Keratinocyte (primary cell): ENCODE data around the gene ADM5. TPM values are rescaled to one million over a fixed set of nuclear protein-coding genes. Genes with fewer than 3 reads are reported as not detected.

Experiments
- DNase-seq: peaks from one replicate; pipeline ENCODE4 v3.0.0-alpha.2; 2011; ENCODE audit warnings: low read depth, missing footprints, low spot score
- FAIRE-seq: peaks from 2 replicates; lab custom pipeline; 2011; peaks lifted over from hg19 to GRCh38; lab: Jason Lieb, UNC
- H2AFZ ChIP-seq: 2 replicates; pipeline ENCODE4 v1.6.0; 2012; ENCODE audit warnings: low read length, control low read depth, inconsistent platforms; ENCODE audit not compliant: control insufficient read depth
- H3K27ac ChIP-seq: 2 replicates; pipeline ENCODE4 v1.5.1; 2011; ENCODE audit warnings: low read length; ENCODE audit not compliant: control insufficient read depth, insufficient read depth
- H3K27me3 ChIP-seq: 3 replicates; pipeline ENCODE4 v1.6.0; 2011; ENCODE audit warnings: low read length; ENCODE audit not compliant: control insufficient read depth, insufficient read depth; ENCODE audit errors: extremely low read depth
- H3K36me3 ChIP-seq, 2 experiments: 2 replicates in 1 of 2; 3 replicates in 1 of 2; pipeline ENCODE4 v1.5.1; 2011; ENCODE audit warnings: low read length in 2 of 2, mild to moderate bottlenecking in 1 of 2; ENCODE audit not compliant: control insufficient read depth in 2 of 2, insufficient read depth in 2 of 2; ENCODE audit errors: extremely low read depth in 1 of 2
- H3K4me1 ChIP-seq: 3 replicates; pipeline ENCODE4 v1.5.1; 2011; ENCODE audit warnings: low read length; ENCODE audit not compliant: control insufficient read depth, insufficient read depth; ENCODE audit errors: extremely low read depth
- H3K4me2 ChIP-seq: 3 replicates; pipeline ENCODE4 v1.6.0; 2011; ENCODE audit warnings: low read depth, low read length; ENCODE audit not compliant: control insufficient read depth, insufficient read depth; ENCODE audit errors: extremely low read depth
- H3K4me3 ChIP-seq, 3 experiments: fragments of 200-600 bp in 1 of 3; sonication (generic) in 1 of 3; 2 replicates in 2 of 3; 3 replicates in 1 of 3; pipeline ENCODE4 v1.5.1; 2011 to 2016; ENCODE audit warnings: low read length in 3 of 3, mild to moderate bottlenecking in 3 of 3, control low read depth in 2 of 3, inconsistent platforms in 1 of 3, low read depth in 1 of 3, mixed read lengths in 1 of 3, mixed run types in 1 of 3, moderate library complexity in 1 of 3; ENCODE audit not compliant: control insufficient read depth in 2 of 3, insufficient read depth in 2 of 3; ENCODE audit errors: extremely low read depth in 1 of 3
- H3K79me2 ChIP-seq: 2 replicates; pipeline ENCODE4 v1.6.0; 2012; ENCODE audit warnings: low read length; ENCODE audit not compliant: control insufficient read depth, insufficient read depth
- H3K9ac ChIP-seq: 3 replicates; pipeline ENCODE4 v1.6.0; 2011; ENCODE audit warnings: low read length; ENCODE audit not compliant: control insufficient read depth, insufficient read depth; ENCODE audit errors: extremely low read depth
- H3K9me1 ChIP-seq: 3 replicates; pipeline ENCODE4 v1.6.0; 2011; ENCODE audit warnings: low read length; ENCODE audit not compliant: control insufficient read depth, insufficient read depth; ENCODE audit errors: extremely low read depth
- H3K9me3 ChIP-seq: 2 replicates; pipeline ENCODE4 v1.5.1; 2012; ENCODE audit warnings: low read depth, low read length; ENCODE audit not compliant: control insufficient read depth
- H4K20me1 ChIP-seq: 3 replicates; pipeline ENCODE4 v1.6.0; 2011; ENCODE audit warnings: low read length; ENCODE audit not compliant: control insufficient read depth, insufficient read depth; ENCODE audit errors: extremely low read depth
- EZH2 ChIP-seq: IDR thresholded peaks from one replicate; pipeline ENCODE4 v1.6.1; 2012; ENCODE audit warnings: inconsistent platforms, mild to moderate bottlenecking, low read length, moderate library complexity
- dilution Hi-C: fragments of 300-500 bp; cut with MboI; formaldehyde crosslinking; loops from one replicate; pipeline ENCODE4 v1.7.0; 2020; ENCODE audit warnings: low sequenced_read_pairs; ENCODE audit not compliant: extremely low pct_ligation_motif_present
- polyA plus RNA-seq, 5 experiments: library from polyadenylated mRNA; depleted of rRNA in 3 of 5; stranded (reverse) in 3 of 5; stranded (forward) in 1 of 5; unstranded in 1 of 5; fragments of >200 nt; gene quantifications; 1 replicate in 1 of 5; 2 replicates in 3 of 5; 3 replicates in 1 of 5; pipeline versions ENCODE4 v1.2.1 to v1.2.3, GENCODE V29; 2011 to 2012; ENCODE audit warnings: missing spikeins in 2 of 5, low read depth in 1 of 5, low replicate concordance in 1 of 5
- TF ChIP-seq, protein P1 (sequence below), 3 experiments: IDR thresholded peaks in 1 of 3; conservative IDR thresholded peaks in 1 of 3; optimal IDR thresholded peaks in 1 of 3; 2 replicates in 2 of 3; 3 replicates in 1 of 3; pipeline versions ENCODE3 to v1.5.1; 2011; ENCODE audit warnings: low read length in 3 of 3, mild to moderate bottlenecking in 3 of 3, moderate library complexity in 2 of 3, control low read depth in 1 of 3, inconsistent platforms in 1 of 3; ENCODE audit not compliant: insufficient read depth in 2 of 3; ENCODE audit errors: extremely low read depth in 1 of 3

Gene ADM5
- polyA plus RNA-seq, 1 donor (not counting 4 experiments of a cell fraction or from before 2014, with no cell fraction given), result 0.73 TPM

GRCh38 chr19:49727217-49728030 lies 38.0 kb downstream of the ADM5 start:
- Histone ChIP-seq H3K4me1 (peaks cover 2% of the 10 kb centered on the region), H4K20me1 (no peaks in the 10 kb centered on the region), H3K36me3 (no peaks in the 10 kb centered on the region), H3K4me3 (no peak overlapping the region), H3K79me2 (no peaks in the 10 kb centered on the region), H3K27ac (no peak overlapping the region), H3K9me3 (no peaks in the 10 kb centered on the region), H3K9me1 (no peaks in the 10 kb centered on the region), H3K9ac (no peak overlapping the region), H3K27me3 (no peaks in the 10 kb centered on the region), H2AFZ (no peak overlapping the region), H3K4me2 (no peak overlapping the region)
- FAIRE-seq (no peak), DNase-seq (no peak)
- TF ChIP-seq, protein P1, sequence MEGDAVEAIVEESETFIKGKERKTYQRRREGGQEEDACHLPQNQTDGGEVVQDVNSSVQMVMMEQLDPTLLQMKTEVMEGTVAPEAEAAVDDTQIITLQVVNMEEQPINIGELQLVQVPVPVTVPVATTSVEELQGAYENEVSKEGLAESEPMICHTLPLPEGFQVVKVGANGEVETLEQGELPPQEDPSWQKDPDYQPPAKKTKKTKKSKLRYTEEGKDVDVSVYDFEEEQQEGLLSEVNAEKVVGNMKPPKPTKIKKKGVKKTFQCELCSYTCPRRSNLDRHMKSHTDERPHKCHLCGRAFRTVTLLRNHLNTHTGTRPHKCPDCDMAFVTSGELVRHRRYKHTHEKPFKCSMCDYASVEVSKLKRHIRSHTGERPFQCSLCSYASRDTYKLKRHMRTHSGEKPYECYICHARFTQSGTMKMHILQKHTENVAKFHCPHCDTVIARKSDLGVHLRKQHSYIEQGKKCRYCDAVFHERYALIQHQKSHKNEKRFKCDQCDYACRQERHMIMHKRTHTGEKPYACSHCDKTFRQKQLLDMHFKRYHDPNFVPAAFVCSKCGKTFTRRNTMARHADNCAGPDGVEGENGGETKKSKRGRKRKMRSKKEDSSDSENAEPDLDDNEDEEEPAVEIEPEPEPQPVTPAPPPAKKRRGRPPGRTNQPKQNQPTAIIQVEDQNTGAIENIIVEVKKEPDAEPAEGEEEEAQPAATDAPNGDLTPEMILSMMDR (optimal IDR thresholded peaks at IDR 0.05 in 1 of 3, IDR thresholded peaks at IDR 0.05 in 1 of 3, conservative IDR thresholded peaks at IDR 0.05 in 1 of 3; ENCODE audit: extremely low read depth in 1 of 3, insufficient read depth in 2 of 3, low read length in 3 of 3), result no peak
- TF ChIP-seq EZH2, result no peak
- dilution Hi-C loops, result no loop called here

GRCh38 chr19:49730166-49730565 lies 40.8 kb downstream of the ADM5 start:
- DNase-seq (no peak), FAIRE-seq (no peak)
- Histone ChIP-seq H3K79me2 (no peaks in the 10 kb centered on the region), H3K4me2 (no peak overlapping the region), H3K27me3 (no peaks in the 10 kb centered on the region), H3K4me3 (no peak overlapping the region), H2AFZ (no peak overlapping the region), H3K4me1 (no peaks in the 10 kb centered on the region), H3K9me3 (no peaks in the 10 kb centered on the region), H3K9ac (no peak overlapping the region), H3K36me3 (no peaks in the 10 kb centered on the region), H3K27ac (no peak overlapping the region), H4K20me1 (no peaks in the 10 kb centered on the region), H3K9me1 (no peaks in the 10 kb centered on the region)
- no peak for TF ChIP-seq EZH2
- TF ChIP-seq, protein P1 (optimal IDR thresholded peaks at IDR 0.05 in 1 of 3, IDR thresholded peaks at IDR 0.05 in 1 of 3, conservative IDR thresholded peaks at IDR 0.05 in 1 of 3; ENCODE audit: extremely low read depth in 1 of 3, insufficient read depth in 2 of 3, low read length in 3 of 3), result no peak
- dilution Hi-C loops, result no loop called here
